H9 (cell line): ENCODE results near the gene C20orf204. TPM values are rescaled to one million over a fixed set of nuclear protein-coding genes. Genes with fewer than 3 reads are reported as not detected.

ENCODE experiments used
- DNase-seq: peaks from one replicate; pipeline ENCODE4 v3.0.0-alpha.2; 2017
- H2AFZ ChIP-seq: one replicate; pipeline ENCODE4 v1.6.1; 2013; ENCODE audit warnings: mild to moderate bottlenecking, low read length, control low read depth, moderate library complexity
- H2AK5ac ChIP-seq: 2 replicates; pipeline ENCODE4 v1.6.1; 2013; ENCODE audit warnings: low read length, control low read depth, mixed read lengths; ENCODE audit not compliant: insufficient read length
- H2BK120ac ChIP-seq: one replicate; pipeline ENCODE4 v1.6.1; 2013; ENCODE audit warnings: low read depth, mild to moderate bottlenecking, low read length, control low read depth, inconsistent platforms; ENCODE audit not compliant: poor library complexity, severe bottlenecking
- H2BK12ac ChIP-seq: 2 replicates; pipeline ENCODE4 v1.6.1; 2013; ENCODE audit warnings: low read length, control low read depth, mixed read lengths, low read depth; ENCODE audit not compliant: insufficient read length
- H2BK15ac ChIP-seq: 2 replicates; pipeline ENCODE4 v1.6.1; 2013; ENCODE audit warnings: low read depth, low read length, control low read depth
- H2BK20ac ChIP-seq: one replicate; pipeline ENCODE4 v1.6.1; 2013; ENCODE audit warnings: low read depth, mild to moderate bottlenecking, low read length, control low read depth, inconsistent platforms; ENCODE audit not compliant: poor library complexity, severe bottlenecking
- H2BK5ac ChIP-seq: 2 replicates; pipeline ENCODE4 v1.6.1; 2013; ENCODE audit warnings: low read length, control low read depth, mixed read lengths; ENCODE audit not compliant: insufficient read length
- H3K14ac ChIP-seq: 2 replicates; pipeline ENCODE4 v1.6.1; 2013; ENCODE audit warnings: low read length, control low read depth; ENCODE audit not compliant: insufficient read depth
- H3K18ac ChIP-seq: 2 replicates; pipeline ENCODE4 v1.6.1; 2013; ENCODE audit warnings: low read depth, mild to moderate bottlenecking, mixed read lengths, low read length, control low read depth; ENCODE audit not compliant: insufficient read length
- H3K23ac ChIP-seq: 2 replicates; pipeline ENCODE4 v1.6.1; 2013; ENCODE audit warnings: low read length, control low read depth, mixed read lengths, low read depth; ENCODE audit not compliant: insufficient read length
- H3K23me2 ChIP-seq: 2 replicates; pipeline ENCODE4 v1.6.1; 2013; ENCODE audit warnings: low read depth, mild to moderate bottlenecking, mixed read lengths, low read length, control low read depth; ENCODE audit not compliant: insufficient read length, poor library complexity, severe bottlenecking
- H3K27ac ChIP-seq: 2 replicates; pipeline ENCODE4 v1.5.1; 2013; ENCODE audit warnings: low read length, control low read depth, mixed read lengths, low read depth; ENCODE audit not compliant: insufficient read length
- H3K27me3 ChIP-seq: 2 replicates; pipeline ENCODE4 v1.6.1; 2013; ENCODE audit warnings: low read length, control low read depth, inconsistent platforms; ENCODE audit not compliant: insufficient read depth
- H3K4ac ChIP-seq: 2 replicates; pipeline ENCODE4 v1.6.1; 2013; ENCODE audit warnings: low read depth, mild to moderate bottlenecking, control low read depth, inconsistent platforms, low read length, moderate library complexity
- H3K4me1 ChIP-seq: 2 replicates; pipeline ENCODE4 v1.6.1; 2013; ENCODE audit warnings: low read length, control low read depth, inconsistent platforms; ENCODE audit not compliant: insufficient read depth
- H3K4me2 ChIP-seq: 2 replicates; pipeline ENCODE4 v1.6.1; 2013; ENCODE audit warnings: low read length, control low read depth, mixed read lengths; ENCODE audit not compliant: insufficient read length, insufficient read depth
- H3K56ac ChIP-seq: 2 replicates; pipeline ENCODE4 v1.6.1; 2013; ENCODE audit warnings: low read depth, mild to moderate bottlenecking, mixed read lengths, low read length, control low read depth; ENCODE audit not compliant: insufficient read length
- H3K79me1 ChIP-seq: 2 replicates; pipeline ENCODE4 v1.6.1; 2013; ENCODE audit warnings: low read depth, mild to moderate bottlenecking, moderate library complexity, low read length, control low read depth, inconsistent platforms; ENCODE audit not compliant: insufficient read depth, poor library complexity, severe bottlenecking
- H3K79me2 ChIP-seq: 2 replicates; pipeline ENCODE4 v1.6.1; 2013; ENCODE audit warnings: low read length, control low read depth, inconsistent platforms; ENCODE audit not compliant: insufficient read depth
- H3K9ac ChIP-seq: 2 replicates; pipeline ENCODE4 v1.6.1; 2013; ENCODE audit warnings: low read length, control low read depth, mixed read lengths; ENCODE audit not compliant: insufficient read length; ENCODE audit errors: extremely low read depth
- H3K9me3 ChIP-seq: one replicate; pipeline ENCODE4 v1.6.1; 2013; ENCODE audit warnings: low read depth, low read length, inconsistent platforms; ENCODE audit not compliant: control insufficient read depth
- H3T11ph ChIP-seq: one replicate; pipeline ENCODE4 v1.6.1; 2013; ENCODE audit warnings: mild to moderate bottlenecking, low read length, control low read depth, inconsistent platforms
- H4K20me1 ChIP-seq: one replicate; pipeline ENCODE4 v1.6.1; 2013; ENCODE audit not compliant: control insufficient read depth, insufficient read length, insufficient read depth
- H4K5ac ChIP-seq: 2 replicates; pipeline ENCODE4 v1.6.1; 2013; ENCODE audit warnings: low read depth, mild to moderate bottlenecking, mixed read lengths, low read length, control low read depth; ENCODE audit not compliant: insufficient read length
- H4K8ac ChIP-seq: replicated peaks from 2 replicates; pipeline ENCODE4 v1.6.1; 2013; ENCODE audit warnings: low read length, control low read depth, mixed read lengths, low read depth; ENCODE audit not compliant: insufficient read length
- H4K91ac ChIP-seq: 2 replicates; pipeline ENCODE4 v1.6.1; 2013; ENCODE audit warnings: low read depth, mild to moderate bottlenecking, moderate library complexity, mixed read lengths, low read length, control low read depth; ENCODE audit not compliant: insufficient read length
- H3K27ac Mint-ChIP-seq, 3 experiments: 2 replicates in 2 of 3; 3 replicates in 1 of 3; pipeline ENCODE4 v1.8.0; 2020 to 2021; ENCODE audit warnings: mixed read lengths in 3 of 3, mild to moderate bottlenecking in 1 of 3, moderate library complexity in 1 of 3
- H3K27me3 Mint-ChIP-seq: 2 replicates; pipeline ENCODE4 v1.8.0; 2021; ENCODE audit warnings: low read depth, mild to moderate bottlenecking, moderate library complexity, mixed read lengths
- H3K36me3 Mint-ChIP-seq, 3 experiments: 2 replicates in 2 of 3; 3 replicates in 1 of 3; pipeline ENCODE4 v1.8.0; 2020 to 2021; ENCODE audit warnings: low read depth in 3 of 3, mixed read lengths in 3 of 3; ENCODE audit not compliant: insufficient read depth in 1 of 3
- H3K4me1 Mint-ChIP-seq, 2 experiments: 2 replicates each; pipeline ENCODE4 v1.8.0; 2020; ENCODE audit warnings: mixed read lengths in 2 of 2
- H3K4me3 Mint-ChIP-seq, 2 experiments: 2 replicates in 1 of 2; 3 replicates in 1 of 2; pipeline ENCODE4 v1.8.0; 2020 to 2021; ENCODE audit warnings: mild to moderate bottlenecking in 2 of 2, mixed read lengths in 2 of 2, moderate library complexity in 1 of 2
- H3K9me3 Mint-ChIP-seq, 2 experiments: 2 replicates in 1 of 2; 3 replicates in 1 of 2; pipeline ENCODE4 v1.8.0; 2020; ENCODE audit warnings: mild to moderate bottlenecking in 2 of 2, mixed read lengths in 2 of 2, moderate library complexity in 1 of 2
- CTCF ChIP-seq: fragments of 200-600 bp; sonication (generic); conservative IDR thresholded peaks from 3 replicates; pipeline ENCODE4 v1.8.0; 2021; ENCODE audit warnings: antibody characterized with exemption, mild to moderate bottlenecking
- WGBS: extraction: QIAGEN DNeasy Blood & Tissue Kit; methylation state at CpG from one replicate; pipeline ENCODE4 v1.1.7; 2013; ENCODE audit warnings: missing lambda C conversion rate, low lambda C conversion rate, mixed read lengths; ENCODE audit not compliant: insufficient read length; ENCODE audit errors: extremely low coverage; 5-methylcytosine and 5-hydroxymethylcytosine counted together
- total RNA-seq: library from RNA; stranded (reverse); gene quantifications from 2 replicates; pipeline ENCODE4 v1.2.1, GENCODE V29; 2021

C20orf204 gene
- total RNA-seq, 1 experiment from 2014 or later: 2.2 TPM

DNA sequence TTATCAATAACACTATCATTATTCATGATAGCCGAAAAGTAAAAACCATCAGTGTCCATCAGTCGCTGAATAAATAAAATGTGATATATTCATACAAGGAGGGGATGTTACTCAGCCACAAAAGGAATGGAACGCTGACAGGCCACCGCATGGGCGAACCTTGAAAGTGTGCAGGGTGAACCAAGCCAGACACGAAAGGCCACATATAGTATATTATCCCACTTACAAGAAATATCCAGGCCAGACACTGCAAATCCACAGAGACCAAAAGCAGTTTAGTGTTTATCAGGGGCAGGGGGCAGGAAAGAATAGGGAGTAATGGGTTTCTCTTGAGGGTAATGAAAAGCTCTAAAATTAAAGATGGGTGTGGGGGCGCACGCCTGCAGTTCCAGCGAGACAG is 7.8 kb downstream of the C20orf204 start:
- Histone ChIP-seq H3K23ac (no peak overlapping the region), H3K56ac (no peak overlapping the region), H3T11ph (no peak overlapping the region), H3K9ac (no peak overlapping the region), H3K14ac (no peak overlapping the region), H4K5ac (no peak overlapping the region), H2BK15ac (no peak overlapping the region), H3K27ac (no peak overlapping the region), H2AFZ (no peak overlapping the region), H4K20me1 (no peaks in the 10 kb centered on the region), H2BK12ac (no peak overlapping the region), H3K4me1 (peaks cover 5% of the 10 kb centered on the region; the same call in 1 of the 2 replicates), H4K8ac (no peak overlapping the region), H3K9me3 (no peaks in the 10 kb centered on the region), H4K91ac (no peak overlapping the region), H3K4ac (no peak overlapping the region), H3K4me2 (no peak overlapping the region), H2AK5ac (no peak overlapping the region), H3K18ac (no peak overlapping the region), H2BK20ac (no peak overlapping the region), H3K79me2 (no peaks in the 10 kb centered on the region), H3K27me3 (peaks cover 34% of the 10 kb centered on the region; the same call in 1 of the 2 replicates), H2BK5ac (no peak overlapping the region), H3K23me2 (peaks cover 4% of the 10 kb centered on the region), H3K79me1 (no peaks in the 10 kb centered on the region), H2BK120ac (no peak overlapping the region)
- no peak for TF ChIP-seq CTCF
- WGBS: 100% methylated on average over 1 of the region's 9 CpGs
- Mint-ChIP-seq H3K27me3 (peaks cover 86% of the 10 kb centered on the region), H3K4me3 (peak overlapping the region in 1 of 2 experiments; percentile 13; a peak in 1 of 5 replicates), H3K4me1 (peaks cover 16 to 23% of the 10 kb centered on the region in 2 experiments), H3K36me3 (peaks cover 0 to 2% (median 0%) of the 10 kb centered on the region in 3 experiments; a peak in 3 of 7 replicates), H3K9me3 (peaks cover 2 to 3% of the 10 kb centered on the region in 2 experiments; a peak in 2 of 5 replicates), H3K27ac (no peak overlapping the region)
- no peak for DNase-seq
